Esophagus squamous epithelium (tissue), 4 donors: Measurements from ENCODE around the gene AMPD1.

ENCODE experiments used
- CTCF ChIP-seq, 6 experiments: fragments of 450-650 bp in 4 of 6; fragments of 200-600 bp in 2 of 6; sonication (generic) in 2 of 6; IDR thresholded peaks; one replicate each; pipeline ENCODE4 v1.5.1; 2016 to 2019; ENCODE audit warnings: antibody characterized with exemption in 6 of 6, mild to moderate bottlenecking in 4 of 6, moderate library complexity in 4 of 6
- POLR2A ChIP-seq, 4 donors: fragments of 450-650 bp; IDR thresholded peaks; one replicate each; pipeline ENCODE4 v1.6.1; 2017; ENCODE audit warnings: antibody characterized with exemption in 4 of 4, mild to moderate bottlenecking in 4 of 4, moderate library complexity in 3 of 4

GRCh38 chr1:114703242-114703641 is 7.9 kb upstream of the AMPD1 start:
- no peak for TF ChIP-seq CTCF (IDR thresholded peaks at IDR 0.05)
- no peak for TF ChIP-seq POLR2A (IDR thresholded peaks at IDR 0.05)
